ENCODE results near the gene FAM171A1.

FAM171A1 gene

GRCh38 chr10:15347150-15347549 is 23.9 kb downstream of the FAM171A1 start:
- no peak for TF ChIP-seq CTCF (conservative IDR thresholded peaks at IDR 0.05; ENCODE audit: control insufficient read depth, insufficient read depth, low read depth, low read length)
- no peak overlapping the region for H3K4me3 ChIP-seq (ENCODE audit: control insufficient read depth, low read depth, low read length)
- DNase-seq (ENCODE audit: low read depth), result no peak

- no peak overlapping the region for H3K4me3 ChIP-seq (ENCODE audit: control insufficient read depth, low read depth, low read length)
- DNase-seq (ENCODE audit: low read depth), result peak; percentile 33
- no peak for TF ChIP-seq CTCF (conservative IDR thresholded peaks at IDR 0.05; ENCODE audit: control insufficient read depth, insufficient read depth, low read depth, low read length)
Measured at GRCh38 chr10:15346440-15347141, 24.5 kb downstream of the FAM171A1 start.

- no peak for DNase-seq (ENCODE audit: low read depth)
- no peak for TF ChIP-seq CTCF (conservative IDR thresholded peaks at IDR 0.05; ENCODE audit: control insufficient read depth, insufficient read depth, low read depth, low read length)
- no peak overlapping the region for H3K4me3 ChIP-seq (ENCODE audit: control insufficient read depth, low read depth, low read length)
Measured at GRCh38 chr10:15345450-15345849, 25.6 kb downstream of the FAM171A1 start.

- DNase-seq (ENCODE audit: low read depth), result peak; percentile 59
- no peak for TF ChIP-seq CTCF (conservative IDR thresholded peaks at IDR 0.05; ENCODE audit: control insufficient read depth, insufficient read depth, low read depth, low read length)
Measured at GRCh38 chr10:15344876-15345285, 26.2 kb downstream of the FAM171A1 start.

GRCh38 chr10:15344256-15344875 is 26.7 kb downstream of the FAM171A1 start:
- TF ChIP-seq CTCF (conservative IDR thresholded peaks at IDR 0.05; ENCODE audit: control insufficient read depth, insufficient read depth, low read depth, low read length), result no peak
- H3K4me3 ChIP-seq (ENCODE audit: control insufficient read depth, low read depth, low read length), result no peak overlapping the region
- no peak for DNase-seq (ENCODE audit: low read depth)

More at GRCh38 chr10:15344876-15345285, 26.2 kb downstream of the FAM171A1 start:
- no peak overlapping the region for H3K4me3 ChIP-seq (ENCODE audit: control insufficient read depth, low read depth, low read length)

GRCh38 chr10:15342970-15343369 is 28.1 kb downstream of the FAM171A1 start:
- no peak overlapping the region for H3K4me3 ChIP-seq (ENCODE audit: control insufficient read depth, low read depth, low read length)
- no peak for TF ChIP-seq CTCF (conservative IDR thresholded peaks at IDR 0.05; ENCODE audit: control insufficient read depth, insufficient read depth, low read depth, low read length)
- DNase-seq (ENCODE audit: low read depth), result no peak

Measured in fibroblast of mammary gland (primary cell).